AG09309 (cell line): Measurements from ENCODE around the gene C9orf85.

Experiments used
- DNase-seq: peaks from one replicate; pipeline ENCODE4 v3.0.0-alpha.2; 2010; ENCODE audit warnings: low read depth
- H3K4me3 ChIP-seq: 2 replicates; pipeline ENCODE4 v1.5.1; 2011; ENCODE audit warnings: mild to moderate bottlenecking, low read depth, low read length, moderate library complexity; ENCODE audit not compliant: control insufficient read depth
- CTCF ChIP-seq: IDR thresholded peaks from 2 replicates; pipeline ENCODE4 v1.5.1; 2011; ENCODE audit warnings: mild to moderate bottlenecking, low read depth, low read length, inconsistent platforms; ENCODE audit not compliant: insufficient read depth, control insufficient read depth; ENCODE audit errors: missing control alignments

C9orf85 gene

GRCh38 chr9:72013292-72013760 lies 101.9 kb downstream of the C9orf85 start:
- TF ChIP-seq CTCF, result no peak
- no peak for DNase-seq
- no peak overlapping the region for H3K4me3 ChIP-seq

GRCh38 chr9:72022841-72023240 lies 111.4 kb downstream of the C9orf85 start:
- peak; percentile 92 for DNase-seq
- no peak for TF ChIP-seq CTCF
- no peak overlapping the region for H3K4me3 ChIP-seq
